BLaER1 treated with 17β-estradiol and CSF1 and Interleukin-3, amounts not matched to agents 10 nM and 100 nM (cell line): Measurements from ENCODE around the gene ADRM1.

ENCODE experiments used
- H3K27ac ChIP-seq, 11 experiments: shearing (Covaris generic); formaldehyde crosslinking; 2 replicates each; pipeline ENCODE4 v1.8.1; 2022
- H3K27me3 ChIP-seq, 11 experiments: shearing (Covaris generic); formaldehyde crosslinking; 2 replicates each; pipeline ENCODE4 v1.8.1; 2022
- H3K36me3 ChIP-seq, 11 experiments: shearing (Covaris generic); formaldehyde crosslinking; 2 replicates each; pipeline ENCODE4 v1.8.1; 2022
- H3K4me1 ChIP-seq, 10 experiments: shearing (Covaris generic); formaldehyde crosslinking; 2 replicates each; pipeline ENCODE4 v1.8.1; 2022
- H3K4me2 ChIP-seq, 11 experiments: shearing (Covaris generic); formaldehyde crosslinking; 2 replicates each; pipeline ENCODE4 v1.8.1; 2022
- H3K4me3 ChIP-seq, 10 experiments: shearing (Covaris generic); formaldehyde crosslinking; 2 replicates each; pipeline ENCODE4 v1.8.1; 2022
- H3K9ac ChIP-seq, 11 experiments: shearing (Covaris generic); formaldehyde crosslinking; 2 replicates each; pipeline ENCODE4 v1.8.1; 2022
- H3K9me3 ChIP-seq, 11 experiments: shearing (Covaris generic); formaldehyde crosslinking; replicated peaks in 1 of 11; 2 replicates each; pipeline ENCODE4 v1.8.1; 2022
- H4K20me1 ChIP-seq, 11 experiments: shearing (Covaris generic); formaldehyde crosslinking; 2 replicates each; pipeline ENCODE4 v1.8.1; 2022
- Cebpa-rat ChIP-seq, 11 experiments: shearing (Covaris generic); IDR thresholded peaks; 2 replicates each; pipeline ENCODE4 v1.8.1; 2022

ADRM1 gene

DNA sequence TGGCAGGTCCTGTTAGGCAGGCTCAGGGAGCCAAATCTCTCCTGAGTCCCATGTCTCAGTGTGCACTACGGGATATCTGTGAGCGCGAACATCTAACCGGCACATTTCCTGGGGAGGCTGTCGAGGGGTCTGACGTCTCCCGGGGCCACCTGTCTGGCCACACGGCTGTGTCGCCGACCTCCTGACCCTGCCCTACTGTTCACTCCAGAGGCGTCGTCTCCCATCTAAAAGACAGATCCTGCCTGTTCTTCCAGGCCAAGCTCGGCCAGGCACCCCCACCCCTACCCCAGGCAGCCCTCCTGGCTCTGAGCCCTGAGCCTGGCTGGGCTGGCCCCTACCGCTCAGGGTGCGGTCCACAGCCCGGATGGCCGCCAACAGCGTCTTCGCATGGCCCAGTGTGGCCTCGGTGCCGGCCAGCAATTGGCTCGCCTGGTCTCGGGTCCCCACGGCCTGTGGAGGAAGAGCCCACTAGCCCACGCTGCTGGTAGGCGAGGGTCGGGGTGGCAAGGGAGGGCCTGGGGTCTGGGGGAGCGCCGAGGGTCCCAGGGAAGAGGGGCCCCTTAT, 16.6 kb downstream of the ADRM1 start:
- H4K20me1 ChIP-seq = peaks cover 0 to 36% (median 0%) of the 10 kb centered on the region in 11 experiments; a peak in 4 of 22 replicates
- H3K27me3 ChIP-seq = no peaks in the 10 kb centered on the region
- no peak overlapping the region for H3K9ac ChIP-seq
- no peak overlapping the region for H3K4me2 ChIP-seq
- H3K4me1 ChIP-seq = no peaks in the 10 kb centered on the region
- H3K27ac ChIP-seq = no peak overlapping the region
- no peaks in the 10 kb centered on the region for H3K9me3 ChIP-seq
- H3K4me3 ChIP-seq = no peak overlapping the region
- peaks cover 0 to 50% (median 19%) of the 10 kb centered on the region in 11 experiments; a peak in 9 of 22 replicates for H3K36me3 ChIP-seq
- TF ChIP-seq Cebpa-rat (IDR thresholded peaks at IDR 0.05) = no peak

DNA sequence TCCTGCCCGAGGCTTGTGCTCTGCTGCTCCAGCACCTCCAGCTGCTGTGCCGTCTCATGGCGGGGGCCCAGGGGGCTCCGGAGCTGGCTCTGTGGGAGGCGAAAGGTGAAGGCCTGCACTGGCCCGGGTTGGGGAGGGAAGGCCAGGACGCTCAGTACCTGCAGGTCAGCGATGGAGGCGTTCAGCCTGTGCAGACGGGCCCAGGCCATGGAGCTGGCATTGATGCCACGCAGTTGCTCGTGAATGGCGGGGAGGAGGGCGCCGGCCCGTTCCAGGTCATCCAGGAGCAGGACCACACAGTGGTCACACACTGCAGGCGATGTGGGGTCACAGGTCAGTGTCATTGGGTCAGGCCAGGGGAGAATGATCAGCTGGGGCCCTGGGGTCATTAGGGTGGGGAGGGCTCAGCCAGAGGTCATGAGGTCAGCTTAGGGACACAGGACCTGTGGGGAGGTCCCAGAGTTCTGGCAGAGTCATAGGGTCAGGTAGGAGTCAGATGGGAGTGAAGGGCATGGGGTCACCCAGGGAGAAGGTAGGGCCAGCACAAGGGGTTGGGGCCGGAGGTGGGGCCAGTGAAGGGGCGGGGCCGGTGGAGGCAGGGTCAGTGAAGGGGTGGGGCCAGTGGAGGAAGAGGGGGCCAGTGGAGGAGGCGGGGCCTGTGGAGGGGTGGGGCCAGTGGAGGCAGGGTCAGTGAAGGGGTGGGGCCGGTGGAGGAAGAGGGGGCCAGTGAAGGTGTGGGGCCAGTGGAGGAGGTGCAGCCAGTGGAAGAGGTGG, 18.0 kb downstream of the ADRM1 start:
- Histone ChIP-seq H3K9ac (no peak overlapping the region), H3K9me3 (no peaks in the 10 kb centered on the region), H3K4me1 (no peaks in the 10 kb centered on the region), H3K27ac (no peak overlapping the region), H4K20me1 (peaks cover 0 to 30% (median 0%) of the 10 kb centered on the region in 11 experiments; a peak in 1 of 22 replicates), H3K36me3 (peaks cover 0 to 48% (median 18%) of the 10 kb centered on the region in 11 experiments; a peak in 10 of 22 replicates), H3K27me3 (no peaks in the 10 kb centered on the region), H3K4me2 (no peak overlapping the region), H3K4me3 (no peak overlapping the region)
- no peak for TF ChIP-seq Cebpa-rat (IDR thresholded peaks at IDR 0.05)

DNA sequence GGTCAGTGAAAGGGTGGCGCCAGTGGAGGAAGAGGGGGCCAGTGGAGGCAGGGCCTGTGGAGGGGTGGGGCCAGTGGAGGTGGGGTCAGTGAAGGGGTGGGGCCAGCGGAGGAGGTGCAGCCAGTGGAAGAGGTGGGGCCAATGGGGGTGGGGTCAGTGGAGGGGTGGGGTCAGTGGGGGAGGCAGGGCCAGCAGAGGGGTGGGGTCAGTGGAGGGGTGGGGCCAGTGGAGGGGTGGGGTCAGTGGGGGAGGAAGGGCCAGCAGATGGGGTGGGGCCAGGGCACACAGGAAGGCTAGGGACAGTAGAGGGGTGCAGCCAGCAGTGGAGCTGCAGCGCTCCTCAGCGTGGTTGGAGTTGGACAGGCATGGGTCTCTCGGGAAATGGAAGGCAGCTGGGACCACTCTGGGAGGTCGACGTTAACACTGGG, 18.7 kb downstream of the ADRM1 start:
- H3K4me2 ChIP-seq = no peak overlapping the region
- H3K4me1 ChIP-seq = no peaks in the 10 kb centered on the region
- no peak overlapping the region for H3K9ac ChIP-seq
- no peaks in the 10 kb centered on the region for H3K9me3 ChIP-seq
- H4K20me1 ChIP-seq = peaks cover 0 to 25% (median 0%) of the 10 kb centered on the region in 11 experiments; a peak in 1 of 22 replicates
- H3K4me3 ChIP-seq = no peak overlapping the region
- TF ChIP-seq Cebpa-rat (IDR thresholded peaks at IDR 0.05) = no peak
- H3K27ac ChIP-seq = no peak overlapping the region
- peaks cover 0 to 44% (median 14%) of the 10 kb centered on the region in 11 experiments; a peak in 12 of 22 replicates for H3K36me3 ChIP-seq
- no peaks in the 10 kb centered on the region for H3K27me3 ChIP-seq

DNA sequence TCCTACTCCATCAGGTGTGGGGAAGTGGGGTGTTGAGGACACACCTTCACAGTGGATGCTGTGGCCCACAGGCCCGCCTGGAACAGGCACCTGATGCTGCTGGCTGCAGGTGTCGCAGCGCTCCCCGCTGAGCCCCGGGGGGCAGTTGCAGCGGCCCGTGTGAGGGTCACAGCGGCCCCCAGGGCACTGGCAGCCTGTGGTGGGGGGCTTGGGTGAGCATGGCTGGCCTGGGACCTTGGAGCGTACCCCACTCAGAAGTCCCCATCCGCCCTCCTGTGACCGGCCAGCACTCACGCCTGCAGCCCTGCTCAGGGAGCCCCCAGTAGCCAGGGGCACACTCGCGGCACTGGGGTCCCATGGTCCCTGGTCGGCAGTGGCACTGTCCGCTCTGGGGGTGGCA, 19.2 kb downstream of the ADRM1 start:
- Histone ChIP-seq H3K27ac (no peak overlapping the region), H3K27me3 (no peaks in the 10 kb centered on the region), H3K9ac (no peak overlapping the region), H4K20me1 (peaks cover 0 to 22% (median 0%) of the 10 kb centered on the region in 11 experiments; a peak in 1 of 22 replicates), H3K9me3 (no peaks in the 10 kb centered on the region), H3K36me3 (peaks cover 0 to 44% (median 14%) of the 10 kb centered on the region in 11 experiments; a peak in 11 of 22 replicates), H3K4me1 (no peaks in the 10 kb centered on the region), H3K4me3 (no peak overlapping the region), H3K4me2 (no peak overlapping the region)
- TF ChIP-seq Cebpa-rat (IDR thresholded peaks at IDR 0.05) = no peak

DNA sequence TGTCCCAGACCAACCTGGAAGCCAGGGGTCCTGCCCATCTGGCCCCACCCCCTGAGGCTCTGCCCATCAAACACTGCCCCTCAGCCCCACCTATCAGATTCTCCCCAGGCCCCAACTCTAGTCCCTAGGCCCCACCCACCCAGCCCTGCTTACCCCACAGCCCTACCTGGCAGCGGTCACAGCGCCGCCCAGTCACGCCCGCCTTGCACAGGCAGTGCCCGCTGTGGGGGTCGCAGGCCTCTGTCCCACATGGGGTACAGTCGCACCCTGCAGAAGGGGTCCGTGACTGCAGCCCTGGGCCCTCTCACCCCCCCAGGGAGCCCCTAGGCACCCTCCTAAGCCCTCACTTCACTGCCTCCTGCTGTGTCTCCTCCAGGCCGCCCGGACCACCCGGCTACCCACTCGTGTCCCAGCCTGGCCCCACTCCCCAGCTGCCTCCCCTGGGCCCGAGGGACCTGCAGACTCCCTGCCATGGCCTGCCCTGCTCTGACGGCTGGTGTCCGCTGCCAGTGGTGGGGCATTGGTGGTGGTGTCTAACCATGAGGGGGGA, 19.8 kb downstream of the ADRM1 start:
- H3K27ac ChIP-seq = no peak overlapping the region
- H3K9me3 ChIP-seq = no peaks in the 10 kb centered on the region
- no peaks in the 10 kb centered on the region for H3K27me3 ChIP-seq
- peaks cover 0 to 44% (median 20%) of the 10 kb centered on the region in 11 experiments; a peak in 11 of 22 replicates for H3K36me3 ChIP-seq
- no peak overlapping the region for H3K9ac ChIP-seq
- H3K4me3 ChIP-seq = no peak overlapping the region
- H3K4me1 ChIP-seq = no peaks in the 10 kb centered on the region
- no peak overlapping the region for H3K4me2 ChIP-seq
- peaks cover 0 to 24% (median 0%) of the 10 kb centered on the region in 11 experiments; a peak in 1 of 22 replicates for H4K20me1 ChIP-seq
- no peak for TF ChIP-seq Cebpa-rat (IDR thresholded peaks at IDR 0.05)

DNA sequence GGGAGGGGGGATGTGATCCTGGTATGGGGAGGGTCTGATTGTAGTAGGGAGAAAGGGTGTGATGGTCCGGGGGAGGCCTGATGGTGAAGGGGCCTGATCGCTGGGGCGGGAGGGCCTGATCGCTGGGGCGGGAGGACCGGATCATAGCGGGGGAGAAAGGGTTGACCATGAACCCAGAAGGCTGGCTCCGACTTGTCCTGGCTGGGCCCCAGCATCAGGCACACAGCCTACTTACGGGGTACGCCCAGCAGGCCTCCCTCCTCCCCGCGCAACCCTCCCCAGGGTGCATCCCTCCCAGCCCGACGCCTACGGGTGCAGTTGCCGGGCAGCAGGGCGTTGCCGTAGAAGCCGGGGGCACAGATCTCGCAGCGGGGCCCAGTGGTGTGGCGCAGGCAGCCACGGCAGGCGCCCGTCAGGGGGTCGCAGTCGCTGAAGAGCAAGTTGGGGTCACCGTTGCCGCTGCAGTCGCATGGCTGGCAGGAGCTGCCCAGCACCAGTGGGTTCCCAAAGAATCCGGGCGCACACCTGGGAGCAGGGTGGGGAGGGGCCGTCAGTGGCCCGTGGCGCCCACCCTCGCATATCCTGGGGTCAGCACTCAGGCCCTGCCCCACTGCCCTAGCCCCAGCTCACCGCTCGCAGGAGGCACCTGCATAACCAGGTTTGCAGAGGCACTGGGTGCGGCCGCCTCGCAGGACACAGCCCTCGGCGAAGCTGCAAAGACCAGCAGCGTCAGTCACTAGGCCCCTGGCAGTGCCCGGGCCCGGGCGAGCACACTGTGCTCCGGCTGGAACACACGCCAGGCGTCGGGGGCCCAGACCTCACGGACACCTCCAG, 20.6 kb downstream of the ADRM1 start:
- Histone ChIP-seq H3K27me3 (no peaks in the 10 kb centered on the region), H3K4me2 (no peak overlapping the region), H3K36me3 (peaks cover 0 to 52% (median 21%) of the 10 kb centered on the region in 11 experiments; a peak in 11 of 22 replicates), H3K9me3 (no peaks in the 10 kb centered on the region), H3K9ac (no peak overlapping the region), H3K4me1 (peaks cover 0 to 3% (median 0%) of the 10 kb centered on the region in 10 experiments; a peak in 1 of 20 replicates), H4K20me1 (peaks cover 0 to 32% (median 0%) of the 10 kb centered on the region in 11 experiments; a peak in 2 of 22 replicates), H3K4me3 (no peak overlapping the region), H3K27ac (no peak overlapping the region)
- TF ChIP-seq Cebpa-rat (IDR thresholded peaks at IDR 0.05) = no peak

DNA sequence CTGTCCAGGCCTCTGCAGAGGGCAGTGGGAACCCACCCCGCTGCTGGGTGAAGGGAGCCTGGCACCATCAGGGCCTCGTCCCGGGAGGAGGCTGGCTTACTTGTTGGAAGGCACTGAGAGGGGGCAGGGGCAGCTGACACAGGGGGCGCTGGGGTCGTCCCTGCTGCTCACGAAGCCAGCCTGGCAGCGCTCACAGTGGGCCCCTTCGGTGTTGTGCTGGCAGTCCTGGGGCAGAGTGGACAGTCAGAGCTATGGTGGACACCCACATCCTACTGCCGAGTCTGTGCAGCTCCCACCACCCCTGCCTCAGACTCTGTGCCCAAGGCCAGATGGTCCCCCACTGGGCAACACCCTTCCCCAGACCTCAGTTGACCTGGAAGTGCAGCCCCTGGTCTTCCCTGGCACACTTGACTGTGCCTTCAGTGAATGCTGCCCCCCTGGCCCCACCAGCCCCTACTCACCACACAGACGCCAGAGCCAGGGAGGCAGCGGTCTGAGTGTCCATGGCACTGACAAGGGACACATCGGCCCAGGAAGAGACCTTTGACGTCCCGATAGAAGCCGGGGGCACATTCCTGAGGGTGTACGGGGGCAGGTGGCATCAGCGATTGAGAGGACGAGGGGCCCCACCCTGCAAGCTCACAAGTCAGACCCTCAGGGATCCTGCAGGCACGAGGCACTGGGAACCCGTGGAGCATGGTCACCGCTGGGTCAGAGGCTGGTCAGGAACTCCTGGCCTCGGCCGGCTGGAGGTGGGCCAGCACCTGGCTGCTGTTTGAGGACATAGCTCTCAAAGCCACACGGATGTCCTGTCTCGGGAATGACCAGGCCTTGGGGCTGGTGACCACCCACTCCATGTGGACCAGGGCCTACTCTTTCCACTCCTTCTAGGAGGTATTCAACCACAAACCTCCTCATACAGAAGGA, 21.4 kb downstream of the ADRM1 start:
- no peaks in the 10 kb centered on the region for H3K9me3 ChIP-seq
- peaks cover 0 to 6% (median 0%) of the 10 kb centered on the region in 10 experiments; a peak in 1 of 20 replicates for H3K4me1 ChIP-seq
- no peak for TF ChIP-seq Cebpa-rat (IDR thresholded peaks at IDR 0.05)
- H3K27me3 ChIP-seq = no peaks in the 10 kb centered on the region
- H3K27ac ChIP-seq = no peak overlapping the region
- no peak overlapping the region for H3K4me3 ChIP-seq
- no peak overlapping the region for H3K9ac ChIP-seq
- peaks cover 0 to 30% (median 0%) of the 10 kb centered on the region in 11 experiments; a peak in 5 of 22 replicates for H4K20me1 ChIP-seq
- no peak overlapping the region for H3K4me2 ChIP-seq
- H3K36me3 ChIP-seq = peaks cover 0 to 61% (median 25%) of the 10 kb centered on the region in 11 experiments; a peak in 11 of 22 replicates
